Measurements from ENCODE around the gene BSN.

DNA sequence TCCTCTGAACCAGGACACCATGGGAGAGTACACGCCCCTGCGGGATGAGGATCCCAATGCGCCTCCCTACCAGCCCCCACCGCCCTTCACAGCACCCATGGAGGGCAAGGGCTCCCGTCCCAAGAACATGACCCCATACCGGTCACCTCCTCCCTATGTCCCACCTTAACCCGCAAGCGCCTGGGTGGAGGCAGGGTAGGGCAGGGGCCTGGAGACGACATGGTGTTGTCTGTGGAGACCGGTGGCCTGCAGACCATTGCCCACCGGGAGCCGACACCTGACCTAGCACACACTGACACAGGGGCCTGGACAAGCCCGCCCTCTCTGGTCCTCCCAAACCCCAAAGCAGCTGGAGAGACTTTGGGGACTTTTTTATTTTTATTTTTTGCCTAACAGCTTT is 21.2 kb upstream of the BSN start:
- TF ChIP-seq, protein P1, sequence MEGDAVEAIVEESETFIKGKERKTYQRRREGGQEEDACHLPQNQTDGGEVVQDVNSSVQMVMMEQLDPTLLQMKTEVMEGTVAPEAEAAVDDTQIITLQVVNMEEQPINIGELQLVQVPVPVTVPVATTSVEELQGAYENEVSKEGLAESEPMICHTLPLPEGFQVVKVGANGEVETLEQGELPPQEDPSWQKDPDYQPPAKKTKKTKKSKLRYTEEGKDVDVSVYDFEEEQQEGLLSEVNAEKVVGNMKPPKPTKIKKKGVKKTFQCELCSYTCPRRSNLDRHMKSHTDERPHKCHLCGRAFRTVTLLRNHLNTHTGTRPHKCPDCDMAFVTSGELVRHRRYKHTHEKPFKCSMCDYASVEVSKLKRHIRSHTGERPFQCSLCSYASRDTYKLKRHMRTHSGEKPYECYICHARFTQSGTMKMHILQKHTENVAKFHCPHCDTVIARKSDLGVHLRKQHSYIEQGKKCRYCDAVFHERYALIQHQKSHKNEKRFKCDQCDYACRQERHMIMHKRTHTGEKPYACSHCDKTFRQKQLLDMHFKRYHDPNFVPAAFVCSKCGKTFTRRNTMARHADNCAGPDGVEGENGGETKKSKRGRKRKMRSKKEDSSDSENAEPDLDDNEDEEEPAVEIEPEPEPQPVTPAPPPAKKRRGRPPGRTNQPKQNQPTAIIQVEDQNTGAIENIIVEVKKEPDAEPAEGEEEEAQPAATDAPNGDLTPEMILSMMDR (tag by site-specific recombination; IDR thresholded peaks at IDR 0.05), result no peak
- no peak for TF ChIP-seq ZNF785 (tag by site-specific recombination; IDR thresholded peaks at IDR 0.05)
- TF ChIP-seq ZBTB1 (tag by site-specific recombination; IDR thresholded peaks at IDR 0.05), result no peak
- TF ChIP-seq, protein P2, sequence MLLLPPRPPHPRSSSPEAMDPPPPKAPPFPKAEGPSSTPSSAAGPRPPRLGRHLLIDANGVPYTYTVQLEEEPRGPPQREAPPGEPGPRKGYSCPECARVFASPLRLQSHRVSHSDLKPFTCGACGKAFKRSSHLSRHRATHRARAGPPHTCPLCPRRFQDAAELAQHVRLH (tag by site-specific recombination; IDR thresholded peaks at IDR 0.05), result no peak
- TF ChIP-seq, protein P3, sequence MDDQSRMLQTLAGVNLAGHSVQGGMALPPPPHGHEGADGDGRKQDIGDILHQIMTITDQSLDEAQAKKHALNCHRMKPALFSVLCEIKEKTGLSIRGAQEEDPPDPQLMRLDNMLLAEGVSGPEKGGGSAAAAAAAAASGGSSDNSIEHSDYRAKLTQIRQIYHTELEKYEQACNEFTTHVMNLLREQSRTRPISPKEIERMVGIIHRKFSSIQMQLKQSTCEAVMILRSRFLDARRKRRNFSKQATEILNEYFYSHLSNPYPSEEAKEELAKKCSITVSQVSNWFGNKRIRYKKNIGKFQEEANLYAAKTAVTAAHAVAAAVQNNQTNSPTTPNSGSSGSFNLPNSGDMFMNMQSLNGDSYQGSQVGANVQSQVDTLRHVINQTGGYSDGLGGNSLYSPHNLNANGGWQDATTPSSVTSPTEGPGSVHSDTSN (CRISPR knock-in tag; IDR thresholded peaks at IDR 0.05), result no peak
- TF ChIP-seq ZNF175 (tag by site-specific recombination; IDR thresholded peaks at IDR 0.05), result no peak
- TF ChIP-seq ZSCAN16 (tag by site-specific recombination; IDR thresholded peaks at IDR 0.05), result no peak
- TF ChIP-seq YY1 (tag by site-specific recombination; IDR thresholded peaks at IDR 0.05), result no peak
- TF ChIP-seq GLI4 (tag by site-specific recombination; IDR thresholded peaks at IDR 0.05), result no peak
- TF ChIP-seq, protein P4, sequence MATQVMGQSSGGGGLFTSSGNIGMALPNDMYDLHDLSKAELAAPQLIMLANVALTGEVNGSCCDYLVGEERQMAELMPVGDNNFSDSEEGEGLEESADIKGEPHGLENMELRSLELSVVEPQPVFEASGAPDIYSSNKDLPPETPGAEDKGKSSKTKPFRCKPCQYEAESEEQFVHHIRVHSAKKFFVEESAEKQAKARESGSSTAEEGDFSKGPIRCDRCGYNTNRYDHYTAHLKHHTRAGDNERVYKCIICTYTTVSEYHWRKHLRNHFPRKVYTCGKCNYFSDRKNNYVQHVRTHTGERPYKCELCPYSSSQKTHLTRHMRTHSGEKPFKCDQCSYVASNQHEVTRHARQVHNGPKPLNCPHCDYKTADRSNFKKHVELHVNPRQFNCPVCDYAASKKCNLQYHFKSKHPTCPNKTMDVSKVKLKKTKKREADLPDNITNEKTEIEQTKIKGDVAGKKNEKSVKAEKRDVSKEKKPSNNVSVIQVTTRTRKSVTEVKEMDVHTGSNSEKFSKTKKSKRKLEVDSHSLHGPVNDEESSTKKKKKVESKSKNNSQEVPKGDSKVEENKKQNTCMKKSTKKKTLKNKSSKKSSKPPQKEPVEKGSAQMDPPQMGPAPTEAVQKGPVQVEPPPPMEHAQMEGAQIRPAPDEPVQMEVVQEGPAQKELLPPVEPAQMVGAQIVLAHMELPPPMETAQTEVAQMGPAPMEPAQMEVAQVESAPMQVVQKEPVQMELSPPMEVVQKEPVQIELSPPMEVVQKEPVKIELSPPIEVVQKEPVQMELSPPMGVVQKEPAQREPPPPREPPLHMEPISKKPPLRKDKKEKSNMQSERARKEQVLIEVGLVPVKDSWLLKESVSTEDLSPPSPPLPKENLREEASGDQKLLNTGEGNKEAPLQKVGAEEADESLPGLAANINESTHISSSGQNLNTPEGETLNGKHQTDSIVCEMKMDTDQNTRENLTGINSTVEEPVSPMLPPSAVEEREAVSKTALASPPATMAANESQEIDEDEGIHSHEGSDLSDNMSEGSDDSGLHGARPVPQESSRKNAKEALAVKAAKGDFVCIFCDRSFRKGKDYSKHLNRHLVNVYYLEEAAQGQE (tag by site-specific recombination; IDR thresholded peaks at IDR 0.05), result no peak
- no peak for TF ChIP-seq ZNF621 (tag by site-specific recombination; IDR thresholded peaks at IDR 0.05)
